ENCODE results near the gene SLC44A2. TPM values are rescaled to one million over a fixed set of nuclear protein-coding genes. Genes with fewer than 3 reads are reported as not detected.
A peak's percentile ranks its signal among the peaks of the same experiment; 100 is the strongest.

Gene SLC44A2
- total and polyA plus RNA-seq, 2 of the 8 experiments (the other 6 are each of a cell fraction or from before 2014, with no cell fraction given): 105 to 120 TPM

GRCh38 chr19:10655457-10656312 is 30.3 kb downstream of the SLC44A2 start (continued):
- no peak for TF ChIP-seq BCL11A (IDR thresholded peaks at IDR 0.05; ENCODE audit: low read depth in 2 of 2, low read length in 2 of 2)
- peak; percentile 19; the same call in 1 of the 2 replicates for TF ChIP-seq TBP (IDR thresholded peaks at IDR 0.05; ENCODE audit: low read depth, low read length)
- no peak for TF ChIP-seq SIX5 (IDR thresholded peaks at IDR 0.05; ENCODE audit: low read depth, low read length)
- 0 out of 4 replicates have a peak, but pooled peaks of 1 of the 2 experiments have one; percentile 13 for TF ChIP-seq SIN3A (conservative IDR thresholded peaks at IDR 0.05 in 1 of 2, IDR thresholded peaks at IDR 0.05 in 1 of 2; ENCODE audit: low read depth in 1 of 2, low read length in 2 of 2)
- TF ChIP-seq, protein P1, sequence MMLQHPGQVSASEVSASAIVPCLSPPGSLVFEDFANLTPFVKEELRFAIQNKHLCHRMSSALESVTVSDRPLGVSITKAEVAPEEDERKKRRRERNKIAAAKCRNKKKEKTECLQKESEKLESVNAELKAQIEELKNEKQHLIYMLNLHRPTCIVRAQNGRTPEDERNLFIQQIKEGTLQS (IDR thresholded peaks at IDR 0.05; ENCODE audit: insufficient read depth, low read depth, low read length): no peak
- TF ChIP-seq KDM5A (IDR thresholded peaks at IDR 0.05; ENCODE audit: low read length): no peak
- no peak for TF ChIP-seq SP4 (IDR thresholded peaks at IDR 0.05; ENCODE audit: low read length)
- no peak for TF ChIP-seq BACH1 (IDR thresholded peaks at IDR 0.05; ENCODE audit: low read length)
- TF ChIP-seq ASH2L (IDR thresholded peaks at IDR 0.05; ENCODE audit: low read length): no peak
- TF ChIP-seq POU5F1 (IDR thresholded peaks at IDR 0.05; ENCODE audit: low read depth, low read length): no peak
- no peak for TF ChIP-seq SP1 (IDR thresholded peaks at IDR 0.05; ENCODE audit: low read depth, low read length)
- no peak for TF ChIP-seq SP2 (IDR thresholded peaks at IDR 0.05; ENCODE audit: low read length)
- TF ChIP-seq SUZ12 (IDR thresholded peaks at IDR 0.05; ENCODE audit: low read length): no peak
- TF ChIP-seq KDM1A (IDR thresholded peaks at IDR 0.05; ENCODE audit: borderline replicate concordance, low read length): peak; percentile 27; the same call in 1 of the 2 replicates
- TF ChIP-seq HDAC6 (IDR thresholded peaks at IDR 0.05; ENCODE audit: low read depth, low read length): no peak

All from H1 (cell line).